Measurements from ENCODE around the gene MBD3L5.
"Not testable (repeated sequence)": the region's sequence is repeated elsewhere in the genome, so short reads cannot be mapped to it uniquely, and the experiment has no call there.

MBD3L5 gene

GRCh38 chr19:7030278-7030677 lies at the start of gene MBD3L5:
TSS of gene MBD3L5 (plus strand) at chr19:7030578. CDS start at chr19:7030612, 34 bp downstream.
- not testable (repeated sequence) for DNase-seq (ENCODE audit: low spot score)

GRCh38 chr19:6983448-6983847 lies 46.9 kb upstream of the MBD3L5 start:
- DNase-seq (ENCODE audit: low spot score): no peak

GRCh38 chr19:6987850-6988249 lies 42.5 kb upstream of the MBD3L5 start:
- DNase-seq (ENCODE audit: low spot score): no peak

- DNase-seq (ENCODE audit: low spot score): no peak
These were observed 42.1 kb upstream of the MBD3L5 start for GRCh38 chr19:6988257-6988656.

GRCh38 chr19:6995054-6995453 lies 35.3 kb upstream of the MBD3L5 start:
- no peak for DNase-seq (ENCODE audit: low spot score)

- no peak for DNase-seq (ENCODE audit: low spot score)
These were observed 33.6 kb upstream of the MBD3L5 start for GRCh38 chr19:6996810-6997209.

- DNase-seq (ENCODE audit: low spot score): no peak
These were observed 32.5 kb upstream of the MBD3L5 start for GRCh38 chr19:6997679-6998445.

- DNase-seq (ENCODE audit: low spot score): no peak
These were observed 30.4 kb upstream of the MBD3L5 start for GRCh38 chr19:6999933-7000332.

- DNase-seq (ENCODE audit: low spot score): no peak
These were observed 30.0 kb upstream of the MBD3L5 start for GRCh38 chr19:7000333-7000732.

GRCh38 chr19:7000816-7001215 lies 29.6 kb upstream of the MBD3L5 start:
- no peak for DNase-seq (ENCODE audit: low spot score)

GRCh38 chr19:7004313-7004931 lies 26.0 kb upstream of the MBD3L5 start:
- no peak for DNase-seq (ENCODE audit: low spot score)

- no peak for DNase-seq (ENCODE audit: low spot score)
These were observed 24.2 kb upstream of the MBD3L5 start for GRCh38 chr19:7006135-7006704.

- no peak for DNase-seq (ENCODE audit: low spot score)
These were observed 22.5 kb upstream of the MBD3L5 start for GRCh38 chr19:7007859-7008258.

- no peak for DNase-seq (ENCODE audit: low spot score)
These were observed 19.4 kb upstream of the MBD3L5 start for GRCh38 chr19:7010722-7011593.

GRCh38 chr19:7013678-7014077 lies 16.7 kb upstream of the MBD3L5 start:
- no peak for DNase-seq (ENCODE audit: low spot score)

GRCh38 chr19:7018828-7019227 lies 11.6 kb upstream of the MBD3L5 start:
- no peak for DNase-seq (ENCODE audit: low spot score)

GRCh38 chr19:7021331-7021730 lies 9.0 kb upstream of the MBD3L5 start, which contains the start of gene MBD3L2B:
TSS of gene MBD3L2B (minus strand) at chr19:7021431. CDS start at chr19:7021397, 34 bp downstream.
- not testable (repeated sequence) for DNase-seq (ENCODE audit: low spot score)

GRCh38 chr19:7028790-7029189 lies 1.6 kb upstream of the MBD3L5 start:
- not testable (repeated sequence) for DNase-seq (ENCODE audit: low spot score)

GRCh38 chr19:7040079-7040478 lies 9.7 kb downstream of the MBD3L5 start, which contains the start of gene MBD3L4:
TSS of gene MBD3L4 (minus strand) at chr19:7040179. CDS start at chr19:7040144, 35 bp downstream.
- not testable (repeated sequence) for DNase-seq (ENCODE audit: low spot score)

- not testable (repeated sequence) for DNase-seq (ENCODE audit: low spot score)
These were observed 11.2 kb downstream of the MBD3L5 start for GRCh38 chr19:7041563-7041962.

GRCh38 chr19:7049021-7049420 lies 18.6 kb downstream of the MBD3L5 start, which contains the start of gene MBD3L2:
TSS of gene MBD3L2 (plus strand) at chr19:7049321. CDS start at chr19:7049374, 53 bp downstream.
- DNase-seq (ENCODE audit: low spot score): not testable (repeated sequence)

GRCh38 chr19:7051421-7051820 lies 21.0 kb downstream of the MBD3L5 start:
- DNase-seq (ENCODE audit: low spot score): not testable (repeated sequence)
